RWPE1 (cell line): ENCODE measurements around the gene RAB9A.
A peak's percentile ranks its signal among the peaks of the same experiment; 100 is the strongest.

Source experiments
- CTCF ChIA-PET: fragments of 350-600 bp; sonication (Branson Sonifier 250); formaldehyde crosslinking; extraction: SDS; loops from one replicate; lab custom pipeline; 2021; lab: Yijun Ruan, JAX
- POLR2A ChIA-PET: fragments of 400-600 bp; formaldehyde crosslinking; extraction: SDS; loops from one replicate; lab custom pipeline; 2020; ENCODE audit warnings: antibody characterized with exemption; ENCODE audit not compliant: low non-redundant PET; lab: Yijun Ruan, JAX
- DNase-seq: peaks from one replicate; pipeline ENCODE4 v3.0.0; 2012; ENCODE audit warnings: low spot score
- H3K27ac ChIP-seq: fragments of 450-650 bp; 2 replicates; pipeline ENCODE4 v1.5.1; 2017
- TF ChIP-seq, protein P1 (sequence below): fragments of 450-650 bp; conservative IDR thresholded peaks from 2 replicates; pipeline ENCODE4 v1.5.1; 2017; ENCODE audit warnings: low read depth, mild to moderate bottlenecking

Gene RAB9A

GRCh38 chrX:13691841-13692371, 3.0 kb downstream of the RAB9A start:
- TF ChIP-seq, protein P1, sequence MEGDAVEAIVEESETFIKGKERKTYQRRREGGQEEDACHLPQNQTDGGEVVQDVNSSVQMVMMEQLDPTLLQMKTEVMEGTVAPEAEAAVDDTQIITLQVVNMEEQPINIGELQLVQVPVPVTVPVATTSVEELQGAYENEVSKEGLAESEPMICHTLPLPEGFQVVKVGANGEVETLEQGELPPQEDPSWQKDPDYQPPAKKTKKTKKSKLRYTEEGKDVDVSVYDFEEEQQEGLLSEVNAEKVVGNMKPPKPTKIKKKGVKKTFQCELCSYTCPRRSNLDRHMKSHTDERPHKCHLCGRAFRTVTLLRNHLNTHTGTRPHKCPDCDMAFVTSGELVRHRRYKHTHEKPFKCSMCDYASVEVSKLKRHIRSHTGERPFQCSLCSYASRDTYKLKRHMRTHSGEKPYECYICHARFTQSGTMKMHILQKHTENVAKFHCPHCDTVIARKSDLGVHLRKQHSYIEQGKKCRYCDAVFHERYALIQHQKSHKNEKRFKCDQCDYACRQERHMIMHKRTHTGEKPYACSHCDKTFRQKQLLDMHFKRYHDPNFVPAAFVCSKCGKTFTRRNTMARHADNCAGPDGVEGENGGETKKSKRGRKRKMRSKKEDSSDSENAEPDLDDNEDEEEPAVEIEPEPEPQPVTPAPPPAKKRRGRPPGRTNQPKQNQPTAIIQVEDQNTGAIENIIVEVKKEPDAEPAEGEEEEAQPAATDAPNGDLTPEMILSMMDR = no peak
- no peak overlapping the region for H3K27ac ChIP-seq
- CTCF ChIA-PET = interaction anchor here (0.6 kb wide), 1 partner anchor 27 kb away, joined by 4 read pairs; no protein-coding TSS in a partner anchor
- POLR2A ChIA-PET = no interaction called here
- DNase-seq = no peak

GRCh38 chrX:13692771-13693231, 3.9 kb downstream of the RAB9A start:
- ChIA-PET CTCF (interaction anchor here (0.6 kb wide), 1 partner anchor 28 kb away, joined by 4 read pairs; no protein-coding TSS in a partner anchor), POLR2A (no interaction called here)
- TF ChIP-seq, protein P1 = no peak
- DNase-seq = no peak
- H3K27ac ChIP-seq = no peak overlapping the region

DNA sequence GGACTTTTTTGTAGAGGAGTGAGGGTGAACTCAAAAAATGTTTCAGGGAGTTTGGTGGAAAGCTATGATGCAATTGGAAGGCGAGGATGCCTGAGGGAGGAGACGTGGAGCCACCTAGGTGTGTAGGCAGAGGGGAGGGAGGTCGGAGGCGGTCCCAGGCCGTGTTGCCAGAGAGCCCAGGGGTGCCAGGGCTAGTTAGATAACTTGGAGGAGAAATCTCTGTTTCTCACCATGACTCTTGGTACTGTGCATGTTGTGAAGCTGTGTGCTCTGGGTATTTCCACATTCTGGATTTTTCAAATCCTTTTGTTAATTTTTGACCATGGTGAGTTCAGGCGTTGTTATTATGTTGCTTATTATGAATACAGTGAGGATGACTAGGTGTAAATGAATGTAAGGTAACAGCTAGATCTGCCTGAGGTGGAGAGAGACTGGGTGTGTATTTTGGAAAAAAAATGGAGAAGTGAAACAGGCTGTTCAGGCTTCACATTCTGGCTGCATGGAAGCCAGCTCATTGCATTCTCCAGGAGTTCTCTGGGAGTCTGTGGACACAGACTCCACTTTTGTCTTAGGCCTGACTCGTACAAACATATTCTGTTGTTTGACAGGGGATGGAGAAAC, 4.5 kb downstream of the RAB9A start:
- POLR2A ChIA-PET = no interaction called here
- TF ChIP-seq, protein P1 = no peak
- no peak overlapping the region for H3K27ac ChIP-seq
- CTCF ChIA-PET = interaction anchor here (1.1 kb wide), 1 partner anchor 34 kb away, joined by 3 read pairs; no protein-coding TSS in a partner anchor
- DNase-seq = peak; percentile 41

DNA sequence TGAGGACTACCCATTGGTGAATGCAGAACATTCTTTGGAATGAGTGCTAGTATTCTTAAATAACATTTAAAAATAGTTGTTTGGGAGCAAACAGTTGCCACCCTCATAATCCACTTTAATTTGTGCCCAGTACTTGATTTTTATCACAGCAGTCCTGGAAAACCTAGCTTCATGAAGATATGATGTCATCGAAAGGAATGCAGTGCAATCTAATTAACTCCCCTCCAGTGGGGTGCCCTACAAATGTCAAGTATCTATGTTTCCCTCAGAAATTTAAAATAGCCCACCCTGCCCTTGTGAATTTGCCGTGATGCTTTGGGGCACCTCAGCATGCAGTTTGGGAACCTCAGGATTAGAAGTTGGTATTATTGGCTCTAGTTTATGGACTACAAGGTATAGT, 5.4 kb downstream of the RAB9A start:
- POLR2A ChIA-PET = interaction anchor here (0.5 kb wide), 1 partner anchor 737 kb away, joined by 3 read pairs; no protein-coding TSS in a partner anchor
- no peak overlapping the region for H3K27ac ChIP-seq
- CTCF ChIA-PET = interaction anchor here (0.7 to 1.1 kb wide), 2 partner anchors 26 to 35 kb away, joined by 3 read pairs; no protein-coding TSS in a partner anchor
- TF ChIP-seq, protein P1 = no peak
- DNase-seq = no peak

- TF ChIP-seq, protein P1 = no peak
- DNase-seq = no peak
- H3K27ac ChIP-seq = no peak overlapping the region
- ChIA-PET CTCF (interaction anchor here (0.7 to 1.1 kb wide), 2 partner anchors 25 to 36 kb away, joined by 3 read pairs; no protein-coding TSS in a partner anchor), POLR2A (no interaction called here)
Observed at GRCh38 chrX:13694983-13695382, 6.1 kb downstream of the RAB9A start.

- CTCF ChIA-PET = interaction anchor here (0.7 kb wide), 1 partner anchor 13 kb away, joined by 4 read pairs; no protein-coding TSS in a partner anchor
- POLR2A ChIA-PET = no interaction called here
Observed at GRCh38 chrX:13695601-13696115, 6.7 kb downstream of the RAB9A start.

More at GRCh38 chrX:13695601-13696115, 6.7 kb downstream of the RAB9A start:
- no peak for DNase-seq
- H3K27ac ChIP-seq = no peak overlapping the region
- TF ChIP-seq, protein P1 = no peak
